ENCODE measurements around the gene WAC.

DNA sequence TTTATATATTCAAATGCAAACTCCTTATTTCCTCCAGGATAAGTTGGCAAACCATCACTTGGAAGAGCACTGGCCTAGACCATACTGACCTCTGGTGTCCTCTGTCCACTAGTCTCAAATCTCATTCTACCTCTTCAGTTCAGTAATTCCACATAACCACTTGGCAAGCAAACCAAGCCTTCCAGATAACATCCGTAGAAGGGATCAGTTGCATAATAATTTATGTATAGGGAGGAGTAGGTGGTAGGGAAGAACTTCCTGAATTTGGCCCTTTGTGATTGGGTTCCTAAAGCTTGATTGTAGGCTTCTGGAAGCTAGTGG lies 55.0 kb downstream of the WAC start:
- TF ChIP-seq CTCF (IDR thresholded peaks at IDR 0.05) (no peak), POLR2AphosphoS5 (IDR thresholded peaks at IDR 0.05) (no peak), POLR2A (IDR thresholded peaks at IDR 0.05) (no peak), EP300 (IDR thresholded peaks at IDR 0.05) (no peak)
